GM23248 (cell line): ENCODE data around the gene WIPI1. TPM values are rescaled to one million over a fixed set of nuclear protein-coding genes. Genes with fewer than 3 reads are reported as not detected.

Source experiments
- DNase-seq: peaks from one replicate; pipeline ENCODE4 v3.0.0-alpha.2; 2015
- H2AFZ ChIP-seq: fragments of 200-600 bp; sonication (generic); 2 replicates; pipeline ENCODE4 v1.6.1; 2016; ENCODE audit warnings: antibody characterized with exemption
- H3F3A ChIP-seq: fragments of 200-600 bp; sonication (generic); 2 replicates; pipeline ENCODE4 v1.6.1; 2016; ENCODE audit warnings: mild to moderate bottlenecking, antibody characterized with exemption, mixed run types; ENCODE audit not compliant: insufficient read depth
- H3K27ac ChIP-seq: fragments of 200-600 bp; sonication (generic); 2 replicates; pipeline ENCODE4 v1.5.1; 2016; ENCODE audit warnings: mild to moderate bottlenecking
- H3K27me3 ChIP-seq: fragments of 200-600 bp; sonication (generic); replicated peaks from 2 replicates; pipeline ENCODE4 v1.6.1; 2016; ENCODE audit warnings: mild to moderate bottlenecking; ENCODE audit not compliant: insufficient read depth
- H3K36me3 ChIP-seq: fragments of 200-600 bp; sonication (generic); 2 replicates; pipeline ENCODE4 v1.6.1; 2016; ENCODE audit warnings: low read depth, mild to moderate bottlenecking
- H3K4me1 ChIP-seq: fragments of 200-600 bp; sonication (generic); 2 replicates; pipeline ENCODE4 v1.6.1; 2016; ENCODE audit warnings: mild to moderate bottlenecking; ENCODE audit not compliant: insufficient read depth
- H3K4me2 ChIP-seq: fragments of 200-600 bp; sonication (generic); one replicate; pipeline ENCODE4 v1.6.1; 2016; ENCODE audit warnings: mild to moderate bottlenecking; ENCODE audit not compliant: unreplicated experiment
- H3K4me3 ChIP-seq: fragments of 200-600 bp; sonication (generic); 2 replicates; pipeline ENCODE4 v1.5.1; 2016; ENCODE audit warnings: mild to moderate bottlenecking
- H3K79me2 ChIP-seq: fragments of 200-600 bp; sonication (generic); 2 replicates; pipeline ENCODE4 v1.6.1; 2016; ENCODE audit warnings: mild to moderate bottlenecking; ENCODE audit not compliant: insufficient read depth
- H3K9ac ChIP-seq: fragments of 200-600 bp; sonication (generic); 2 replicates; pipeline ENCODE4 v1.6.1; 2016; ENCODE audit warnings: mild to moderate bottlenecking
- H3K9me2 ChIP-seq: fragments of 200-600 bp; sonication (generic); 2 replicates; pipeline ENCODE4 v1.6.1; 2016; ENCODE audit warnings: mixed run types, mild to moderate bottlenecking, moderate library complexity; ENCODE audit not compliant: insufficient read depth
- H3K9me3 ChIP-seq: fragments of 200-600 bp; sonication (generic); one replicate; pipeline ENCODE4 v1.6.1; 2017; ENCODE audit warnings: low read depth
- H4K20me1 ChIP-seq: fragments of 200-600 bp; sonication (generic); 2 replicates; pipeline ENCODE4 v1.6.0; 2016; ENCODE audit not compliant: insufficient read depth
- EZH2 ChIP-seq: fragments of 200-600 bp; sonication (generic); IDR thresholded peaks from 2 replicates; pipeline ENCODE4 v1.6.1; 2018; ENCODE audit warnings: antibody characterized with exemption, mild to moderate bottlenecking; ENCODE audit not compliant: insufficient read depth, poor library complexity, severe bottlenecking
- EZH2phosphoT487 ChIP-seq: fragments of 200-600 bp; sonication (generic); IDR thresholded peaks from 2 replicates; pipeline ENCODE4 v1.6.1; 2018; ENCODE audit warnings: antibody characterized with exemption, moderate library complexity, mild to moderate bottlenecking, low read depth; ENCODE audit not compliant: insufficient read depth
- WGBS, 2 experiments: methylation state at CpG; one replicate each; pipeline ENCODE4 v1.1.6; 2015 to 2017; ENCODE audit warnings: low lambda C conversion rate in 2 of 2, low coverage in 1 of 2; ENCODE audit errors: missing lambda C conversion rate in 2 of 2; 5-methylcytosine and 5-hydroxymethylcytosine counted together
- in situ Hi-C: fragments of 300-500 bp; cut with MboI; formaldehyde crosslinking; loops from 2 replicates; pipeline ENCODE4 v1.15.0; 2020
- polyA plus RNA-seq: library from polyadenylated mRNA; unstranded; fragments of >200 nt; fragmentation: Nextera tagmentation; extraction: Ambion mirVana; gene quantifications from 2 replicates; pipeline ENCODE4 v1.2.1, GENCODE V29; 2016
- total RNA-seq: library from RNA; depleted of rRNA; stranded (reverse); fragments of >200 nt; shearing (Covaris generic); gene quantifications from 2 replicates; pipeline ENCODE4 v1.2.3, GENCODE V29; 2014

Gene WIPI1
- total and polyA plus RNA-seq, 2 experiments from 2014 or later: 82.0 to 99.1 TPM

DNA sequence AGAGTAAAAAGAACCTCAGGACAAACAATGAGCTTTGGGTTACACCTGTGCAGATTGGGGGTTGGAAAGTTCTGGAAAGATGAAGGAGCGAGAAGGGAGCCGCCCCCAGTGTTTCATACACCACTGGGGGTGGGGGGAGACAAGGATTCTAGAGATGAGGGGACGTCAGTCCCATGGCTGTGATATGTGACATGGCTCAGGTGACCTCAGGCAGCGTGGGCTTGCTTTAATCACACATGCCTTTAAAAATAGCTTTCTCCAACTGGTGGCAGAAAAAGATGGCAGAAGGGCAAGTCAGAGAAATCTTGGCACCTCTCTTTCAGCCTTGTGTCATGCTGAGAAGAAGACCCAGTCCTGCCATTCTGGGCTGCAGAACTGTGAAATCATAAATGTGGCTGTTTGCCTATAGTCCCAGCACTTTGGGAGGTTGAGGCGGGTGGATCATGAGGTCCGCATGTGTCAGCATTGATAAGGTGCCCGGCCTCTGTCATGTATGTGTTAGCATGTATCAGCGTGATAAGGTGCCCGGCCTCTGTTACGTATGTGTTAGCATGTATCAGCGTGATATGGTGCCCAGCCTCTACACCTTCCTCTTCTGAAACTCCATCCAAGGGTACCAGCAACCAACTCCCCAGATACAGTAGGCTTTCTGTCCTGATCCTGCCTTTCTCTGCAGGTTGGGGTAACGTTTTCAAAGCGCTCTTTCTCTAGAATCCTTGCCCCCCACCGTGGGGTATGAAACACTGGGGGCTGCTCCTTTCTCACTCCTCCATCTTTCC, 25.0 kb downstream of the WIPI1 start:
- Histone ChIP-seq H3K79me2 (no peaks in the 10 kb centered on the region), H3K4me1 (peaks cover 13% of the 10 kb centered on the region), H3K27ac (no peak overlapping the region), H3K27me3 (no peaks in the 10 kb centered on the region), H3K36me3 (peaks cover 58% of the 10 kb centered on the region), H3F3A (0 out of 2 replicates have a peak, but pooled peaks cover 5% of the 10 kb centered on the region), H3K4me2 (no peak overlapping the region), H2AFZ (no peak overlapping the region), H3K4me3 (no peak overlapping the region), H3K9me3 (no peaks in the 10 kb centered on the region), H3K9ac (no peak overlapping the region), H4K20me1 (no peaks in the 10 kb centered on the region), H3K9me2 (no peaks in the 10 kb centered on the region)
- 91 to 92% methylated on average over 14 of the region's 14 CpGs for WGBS, 2 experiments
- no peak for DNase-seq
- TF ChIP-seq EZH2: no peak
- no peak for TF ChIP-seq EZH2phosphoT487
- in situ Hi-C loops: no loop called here

DNA sequence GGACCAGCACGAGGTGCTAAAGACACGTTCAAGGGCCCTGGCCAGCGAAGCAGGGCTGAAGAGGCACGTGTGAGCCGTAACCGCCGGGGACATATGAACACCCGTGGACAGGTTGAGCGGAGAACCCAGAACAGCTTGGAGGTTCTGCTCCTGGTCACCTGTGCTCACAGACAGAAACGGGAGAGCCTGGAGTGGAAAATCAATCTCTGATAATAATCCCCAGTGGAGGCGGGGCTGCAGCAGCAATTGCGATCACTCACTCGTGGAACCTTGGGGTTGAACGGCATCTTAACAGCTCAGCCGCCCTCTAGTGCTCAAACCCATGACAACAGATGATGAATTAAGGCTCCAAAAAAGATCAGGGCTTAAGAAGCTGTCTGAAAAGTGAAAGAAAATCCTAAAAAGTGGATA, 25.6 kb downstream of the WIPI1 start:
- in situ Hi-C loops: no loop called here
- no peak overlapping the region for H2AFZ ChIP-seq
- no peaks in the 10 kb centered on the region for H3K27me3 ChIP-seq
- DNase-seq: peak; percentile 55
- no peak overlapping the region for H3K4me3 ChIP-seq
- H3K79me2 ChIP-seq: no peaks in the 10 kb centered on the region
- peaks cover 10% of the 10 kb centered on the region for H3K4me1 ChIP-seq
- H3K4me2 ChIP-seq: no peak overlapping the region
- 0 out of 2 replicates have a peak, but pooled peaks cover 5% of the 10 kb centered on the region for H3F3A ChIP-seq
- H3K36me3 ChIP-seq: peaks cover 63% of the 10 kb centered on the region
- TF ChIP-seq EZH2phosphoT487: no peak
- TF ChIP-seq EZH2: no peak
- no peaks in the 10 kb centered on the region for H3K9me3 ChIP-seq
- no peak overlapping the region for H3K27ac ChIP-seq
- WGBS, 2 experiments: 68 to 73% methylated on average over 15 of the region's 15 CpGs
- no peaks in the 10 kb centered on the region for H4K20me1 ChIP-seq
- H3K9me2 ChIP-seq: no peaks in the 10 kb centered on the region
- no peak overlapping the region for H3K9ac ChIP-seq

- no peak for DNase-seq
- H4K20me1 ChIP-seq: no peaks in the 10 kb centered on the region
- no peak overlapping the region for H3K4me3 ChIP-seq
- no peak overlapping the region for H3K9ac ChIP-seq
- TF ChIP-seq EZH2 (no peak), EZH2phosphoT487 (no peak)
- H3K79me2 ChIP-seq: no peaks in the 10 kb centered on the region
- 83 to 85% methylated on average over 13 of the region's 13 CpGs for WGBS, 2 experiments
- H3K4me2 ChIP-seq: no peak overlapping the region
- H3K27me3 ChIP-seq: no peaks in the 10 kb centered on the region
- H3K36me3 ChIP-seq: peaks cover 66% of the 10 kb centered on the region
- in situ Hi-C loops: no loop called here
- no peak overlapping the region for H3K27ac ChIP-seq
- H3K4me1 ChIP-seq: peaks cover 5% of the 10 kb centered on the region
- H3K9me2 ChIP-seq: no peaks in the 10 kb centered on the region
- 0 out of 2 replicates have a peak, but pooled peaks cover 5% of the 10 kb centered on the region for H3F3A ChIP-seq
- no peaks in the 10 kb centered on the region for H3K9me3 ChIP-seq
- H2AFZ ChIP-seq: no peak overlapping the region
Measured at GRCh38 chr17:68431045-68431608, 26.2 kb downstream of the WIPI1 start.

DNA sequence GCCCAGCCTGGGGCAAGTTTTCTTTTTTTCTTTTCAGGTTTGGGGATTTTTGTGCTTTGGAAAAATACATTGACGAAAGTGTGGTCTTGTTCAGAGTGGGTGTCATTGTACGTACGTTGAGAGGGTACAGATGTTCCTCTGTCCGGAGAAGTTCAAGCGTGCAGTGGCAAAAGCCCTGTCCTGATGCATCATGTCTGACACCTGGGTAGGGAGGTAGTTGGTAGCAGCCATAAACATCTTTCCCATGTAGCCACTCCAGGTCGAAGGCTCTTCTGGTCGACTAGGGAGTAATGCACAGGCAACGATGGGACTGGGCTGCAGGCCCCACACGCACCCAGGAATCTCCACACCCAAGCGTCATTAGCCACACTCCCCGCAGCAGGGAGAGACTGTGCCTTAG, 27.4 kb downstream of the WIPI1 start:
- in situ Hi-C loops: loop anchor here (10.0 kb wide), 1 partner anchor 165 kb away; no protein-coding TSS in a partner anchor
- Histone ChIP-seq H3K27ac (no peak overlapping the region), H3K27me3 (no peaks in the 10 kb centered on the region), H3K36me3 (peaks cover 67% of the 10 kb centered on the region), H3K4me1 (no peaks in the 10 kb centered on the region), H3K79me2 (no peaks in the 10 kb centered on the region), H3K4me2 (no peak overlapping the region), H3K9me2 (no peaks in the 10 kb centered on the region), H2AFZ (no peak overlapping the region), H3K9me3 (no peaks in the 10 kb centered on the region), H3K4me3 (no peak overlapping the region), H4K20me1 (no peaks in the 10 kb centered on the region), H3F3A (0 out of 2 replicates have a peak, but pooled peaks cover 5% of the 10 kb centered on the region), H3K9ac (no peak overlapping the region)
- 97% methylated on average over 11 of the region's 11 CpGs for WGBS, 2 experiments
- TF ChIP-seq EZH2phosphoT487 (no peak), EZH2 (no peak)
- no peak for DNase-seq
